Measurements from ENCODE around the gene CAMTA1. TPM values are rescaled to one million over a fixed set of nuclear protein-coding genes. Genes with fewer than 3 reads are reported as not detected.

CAMTA1 gene
- total RNA-seq, 4 donors from 2014 or later, result 57.4 to 88.3 (median 62.1) TPM

DNA sequence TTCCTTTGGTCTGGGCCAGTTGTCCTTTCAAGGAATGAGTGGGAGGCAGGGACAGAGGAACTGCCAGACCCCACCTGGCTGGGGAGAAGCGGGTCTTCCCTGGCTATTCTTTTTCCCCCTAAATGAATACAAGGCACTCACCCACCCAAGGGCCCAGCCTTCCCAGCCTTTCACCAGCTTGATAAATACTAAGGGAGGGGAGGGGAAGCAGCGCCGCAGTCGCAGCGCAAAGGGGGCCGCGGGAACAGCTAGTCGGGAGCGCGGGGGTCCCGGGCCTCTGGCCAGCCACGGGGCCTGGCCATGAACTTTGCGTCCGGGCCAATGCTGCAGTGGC is 894.6 kb downstream of the CAMTA1 start:
- Histone ChIP-seq H3K36me3 (no peaks in the 10 kb centered on the region), H3K4me3 (peak overlapping the region; percentile 40 to 81 (median 69)), H3K4me1 (peaks cover 0 to 31% (median 5%) of the 10 kb centered on the region in 4 donors), H3K27me3 (no peaks in the 10 kb centered on the region), H3K9me3 (no peaks in the 10 kb centered on the region), H3K27ac (peak overlapping the region; percentile 43 to 68 (median 56))
- TF ChIP-seq, protein P1, sequence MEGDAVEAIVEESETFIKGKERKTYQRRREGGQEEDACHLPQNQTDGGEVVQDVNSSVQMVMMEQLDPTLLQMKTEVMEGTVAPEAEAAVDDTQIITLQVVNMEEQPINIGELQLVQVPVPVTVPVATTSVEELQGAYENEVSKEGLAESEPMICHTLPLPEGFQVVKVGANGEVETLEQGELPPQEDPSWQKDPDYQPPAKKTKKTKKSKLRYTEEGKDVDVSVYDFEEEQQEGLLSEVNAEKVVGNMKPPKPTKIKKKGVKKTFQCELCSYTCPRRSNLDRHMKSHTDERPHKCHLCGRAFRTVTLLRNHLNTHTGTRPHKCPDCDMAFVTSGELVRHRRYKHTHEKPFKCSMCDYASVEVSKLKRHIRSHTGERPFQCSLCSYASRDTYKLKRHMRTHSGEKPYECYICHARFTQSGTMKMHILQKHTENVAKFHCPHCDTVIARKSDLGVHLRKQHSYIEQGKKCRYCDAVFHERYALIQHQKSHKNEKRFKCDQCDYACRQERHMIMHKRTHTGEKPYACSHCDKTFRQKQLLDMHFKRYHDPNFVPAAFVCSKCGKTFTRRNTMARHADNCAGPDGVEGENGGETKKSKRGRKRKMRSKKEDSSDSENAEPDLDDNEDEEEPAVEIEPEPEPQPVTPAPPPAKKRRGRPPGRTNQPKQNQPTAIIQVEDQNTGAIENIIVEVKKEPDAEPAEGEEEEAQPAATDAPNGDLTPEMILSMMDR (IDR thresholded peaks at IDR 0.05), result no peak
- TF ChIP-seq POLR2A (IDR thresholded peaks at IDR 0.05), result no peak
- no peak for DNase-seq

DNA sequence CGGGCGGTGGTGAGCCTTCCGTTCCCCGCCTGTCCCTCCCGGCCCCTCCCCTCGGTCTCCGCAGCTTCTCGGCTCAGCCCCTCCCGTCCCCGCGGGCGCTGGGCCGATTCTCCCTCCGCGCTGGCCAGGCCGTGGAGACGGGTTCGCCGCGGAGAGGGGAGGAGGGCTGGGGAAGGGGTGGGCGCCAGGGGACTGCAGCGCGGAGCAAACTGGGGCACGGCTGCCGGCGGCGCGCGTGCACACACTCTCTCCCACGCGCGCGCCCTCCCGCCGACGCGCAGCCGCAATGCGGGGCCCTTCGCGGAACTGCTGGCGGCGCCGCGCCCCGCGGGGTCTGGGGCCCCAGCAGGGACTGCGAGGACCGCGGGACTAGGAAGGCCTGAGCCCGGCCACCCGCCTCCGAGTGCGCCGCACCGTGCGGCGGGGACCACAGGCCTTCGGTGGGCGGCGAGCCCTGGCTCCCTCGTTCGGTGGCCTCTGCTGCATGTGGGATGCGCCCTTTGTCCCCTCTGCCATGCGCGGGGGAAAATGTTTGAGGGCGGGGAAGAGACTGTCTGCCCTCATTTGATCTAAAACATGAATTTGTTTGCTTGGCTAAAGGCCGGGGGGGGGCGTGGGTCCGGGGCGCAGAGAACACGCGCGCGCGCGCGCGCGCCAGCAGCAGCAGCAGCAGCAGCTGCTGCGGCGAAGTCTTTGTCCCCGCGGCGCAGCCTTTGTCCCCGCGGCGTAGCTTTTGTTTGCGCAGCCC is 895.1 kb downstream of the CAMTA1 start:
- Histone ChIP-seq H3K4me1 (peaks cover 0 to 31% (median 5%) of the 10 kb centered on the region in 4 donors), H3K4me3 (peak overlapping the region; percentile 40 to 81 (median 69)), H3K27ac (peak overlapping the region; percentile 43 to 68 (median 56)), H3K9me3 (no peaks in the 10 kb centered on the region), H3K36me3 (no peaks in the 10 kb centered on the region), H3K27me3 (no peaks in the 10 kb centered on the region)
- peak in 2 of 3 donors; percentile 60 to 71 for DNase-seq
- TF ChIP-seq, protein P1 (IDR thresholded peaks at IDR 0.05), result no peak
- no peak for TF ChIP-seq POLR2A (IDR thresholded peaks at IDR 0.05)

DNA sequence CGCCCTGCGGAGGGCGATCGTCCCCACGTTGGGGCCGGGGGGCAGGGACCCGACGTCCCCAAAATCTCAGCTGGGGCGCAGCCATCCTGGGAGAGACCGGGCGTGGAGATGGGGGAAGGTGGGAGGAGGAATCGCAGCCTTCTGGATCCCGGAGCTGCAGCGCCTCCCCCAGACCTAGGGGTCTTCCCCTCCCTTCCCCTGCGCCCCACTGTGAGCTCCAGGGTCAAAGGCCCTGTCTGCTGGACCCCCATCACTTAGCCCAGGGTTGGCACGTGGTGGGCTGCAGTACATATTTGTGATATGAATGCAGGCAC is 895.7 kb downstream of the CAMTA1 start:
- TF ChIP-seq, protein P1 (IDR thresholded peaks at IDR 0.05), result no peak
- TF ChIP-seq POLR2A (IDR thresholded peaks at IDR 0.05), result no peak

GRCh38 chr1:7681401-7681800 is 896.1 kb downstream of the CAMTA1 start:
- no peaks in the 10 kb centered on the region for H3K9me3 ChIP-seq
- H3K27me3 ChIP-seq, result no peaks in the 10 kb centered on the region
- no peak for DNase-seq
- H3K4me1 ChIP-seq, result peaks cover 0 to 31% (median 5%) of the 10 kb centered on the region in 4 donors
- TF ChIP-seq, protein P1 (IDR thresholded peaks at IDR 0.05), result no peak
- TF ChIP-seq POLR2A (IDR thresholded peaks at IDR 0.05), result no peak
- H3K27ac ChIP-seq, result no peak overlapping the region
- no peaks in the 10 kb centered on the region for H3K36me3 ChIP-seq
- H3K4me3 ChIP-seq, result no peak overlapping the region

More for the DNA sequence above, 895.7 kb downstream of the CAMTA1 start:
- Histone ChIP-seq H3K9me3 (no peaks in the 10 kb centered on the region), H3K4me1 (peaks cover 0 to 31% (median 5%) of the 10 kb centered on the region in 4 donors), H3K36me3 (no peaks in the 10 kb centered on the region), H3K27ac (no peak overlapping the region), H3K27me3 (no peaks in the 10 kb centered on the region), H3K4me3 (peak overlapping the region; percentile 40 to 81 (median 69))
- no peak for DNase-seq

DNA sequence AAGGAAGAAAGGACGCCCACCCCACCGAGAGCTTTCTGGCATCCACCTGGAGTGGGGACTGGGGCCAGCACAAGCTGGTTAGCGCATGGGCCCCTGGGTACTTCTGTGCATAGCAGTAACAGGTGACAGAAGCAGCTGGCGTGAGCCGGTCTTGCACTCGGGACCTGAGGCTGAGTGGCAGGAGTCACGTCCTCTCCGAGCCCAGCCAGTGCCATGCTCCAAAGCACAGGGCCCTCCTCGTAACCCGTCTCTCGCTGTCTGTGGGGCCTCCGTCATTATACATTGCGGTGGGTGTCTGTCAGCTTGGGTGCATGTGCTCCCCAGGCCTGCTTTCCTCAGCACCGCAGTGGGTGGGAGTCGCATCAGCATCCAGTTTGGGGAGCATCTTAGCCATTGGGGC is 898.3 kb downstream of the CAMTA1 start:
- no peak overlapping the region for H3K27ac ChIP-seq
- TF ChIP-seq, protein P1 (IDR thresholded peaks at IDR 0.05), result no peak
- no peak for TF ChIP-seq POLR2A (IDR thresholded peaks at IDR 0.05)
- no peak for DNase-seq
- no peaks in the 10 kb centered on the region for H3K9me3 ChIP-seq
- H3K27me3 ChIP-seq, result no peaks in the 10 kb centered on the region
- no peaks in the 10 kb centered on the region for H3K36me3 ChIP-seq
- H3K4me1 ChIP-seq, result peaks cover 0 to 28% (median 5%) of the 10 kb centered on the region in 4 donors
- no peak overlapping the region for H3K4me3 ChIP-seq
